Gastroesophageal sphincter (tissue), 4 donors: ENCODE measurements around the gene F3. TPM values are rescaled to one million over a fixed set of nuclear protein-coding genes. Genes with fewer than 3 reads are reported as not detected.

Experiments used
- ATAC-seq: fragments of 150-250 bp; one replicate; pipeline ENCODE4 v1.9.1; 2016; ENCODE audit warnings: mild to moderate bottlenecking, moderate library complexity
- H3K27ac ChIP-seq, 4 donors: fragments of 200-600 bp; sonication (generic) in 3 of 4; 1 replicate in 3 of 4; 2 replicates in 1 of 4; pipeline ENCODE4 v1.5.1; 2016 to 2019
- H3K27me3 ChIP-seq: fragments of 200-600 bp; sonication (generic); one replicate; pipeline ENCODE4 v1.5.1; 2019
- H3K36me3 ChIP-seq, 2 donors: fragments of 200-600 bp; sonication (generic); one replicate each; pipeline ENCODE4 v1.5.1; 2019; ENCODE audit warnings: control low read depth in 1 of 2
- H3K4me1 ChIP-seq, 3 donors: fragments of 200-600 bp; sonication (generic); 1 replicate in 2 of 3; 2 replicates in 1 of 3; pipeline ENCODE4 v1.5.1; 2016 to 2019; ENCODE audit warnings: control low read depth in 2 of 3
- H3K4me3 ChIP-seq, 2 donors: fragments of 200-600 bp; sonication (generic); one replicate each; pipeline ENCODE4 v1.5.1; 2019; ENCODE audit warnings: mild to moderate bottlenecking in 1 of 2, moderate library complexity in 1 of 2
- H3K9me3 ChIP-seq, 3 donors: fragments of 200-600 bp; sonication (generic); one replicate each; pipeline ENCODE4 v1.5.1; 2017 to 2019; ENCODE audit warnings: control low read depth in 2 of 3
- EP300 ChIP-seq: sonication (generic); formaldehyde crosslinking; IDR thresholded peaks from one replicate; pipeline ENCODE4 v1.6.1; 2017; ENCODE audit warnings: antibody characterized with exemption, mild to moderate bottlenecking
- POLR2A ChIP-seq, 2 donors: fragments of 450-650 bp; IDR thresholded peaks; one replicate each; pipeline ENCODE4 v1.6.1; 2017; ENCODE audit warnings: antibody characterized with exemption in 2 of 2, mild to moderate bottlenecking in 2 of 2, moderate library complexity in 1 of 2
- POLR2AphosphoS5 ChIP-seq: sonication (generic); formaldehyde crosslinking; IDR thresholded peaks from one replicate; pipeline ENCODE4 v1.6.1; 2017; ENCODE audit warnings: antibody characterized with exemption
- WGBS, 2 donors: methylation state at CpG; one replicate each; pipeline ENCODE4 v1.1.5; 2018; ENCODE audit warnings: low coverage in 1 of 2; 5-methylcytosine and 5-hydroxymethylcytosine counted together
- total RNA-seq, 4 donors: library from RNA; depleted of rRNA; stranded (reverse); fragments of >200 nt; gene quantifications; one replicate each; pipeline ENCODE4 v1.1.0, GENCODE V29; 2016
- TF ChIP-seq, protein P1 (sequence below), 4 experiments: fragments of 200-600 bp in 2 of 4; fragments of 450-650 bp in 2 of 4; sonication (generic) in 1 of 4; IDR thresholded peaks; one replicate each; pipeline ENCODE4 v1.5.1; 2017 to 2019; ENCODE audit warnings: antibody characterized with exemption in 4 of 4, mild to moderate bottlenecking in 2 of 4, moderate library complexity in 2 of 4

F3 gene
- total RNA-seq, 4 donors from 2014 or later = 15.4 to 110 (median 19.0) TPM

DNA sequence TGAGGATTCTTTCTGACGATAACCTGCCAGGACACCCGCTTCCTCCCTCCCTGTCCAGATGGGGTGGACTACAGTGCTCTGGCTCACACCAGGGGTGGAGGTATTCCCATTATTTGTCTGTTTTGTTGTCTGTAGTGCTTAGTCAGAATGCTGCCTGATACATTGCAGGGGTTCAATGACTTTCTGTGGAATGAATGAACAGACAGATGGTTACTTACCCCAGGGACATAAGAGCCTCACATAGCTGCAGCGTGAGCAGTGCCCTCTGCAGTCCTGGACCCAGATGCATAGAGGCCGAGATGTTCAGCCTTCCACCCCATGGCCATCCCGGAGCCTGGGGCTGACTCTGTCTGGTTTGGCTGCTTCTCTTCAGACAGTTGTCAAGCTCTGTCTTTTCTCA, 13.0 kb upstream of the F3 start:
- no peak overlapping the region for H3K27ac ChIP-seq

DNA sequence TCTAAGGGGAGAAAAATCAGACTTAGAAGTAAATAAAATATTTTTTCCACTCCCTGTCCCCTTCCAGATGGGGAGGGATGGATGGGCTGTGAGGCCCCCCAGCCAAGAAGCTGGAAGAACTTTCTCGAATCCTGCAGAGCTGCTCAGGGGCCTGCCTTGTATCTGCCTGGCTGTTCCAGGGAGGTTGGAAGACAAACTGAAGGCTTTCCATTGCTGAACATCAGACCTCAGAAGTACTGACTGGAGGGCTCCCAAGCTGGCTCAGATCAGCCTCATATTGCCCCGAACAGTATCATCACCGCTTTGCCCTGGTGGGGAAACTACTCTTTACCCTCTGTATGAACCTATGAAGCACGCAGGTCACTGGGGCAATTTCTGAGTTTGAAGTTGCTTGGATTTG, 12.4 kb upstream of the F3 start:
- no peaks in the 10 kb centered on the region for H3K9me3 ChIP-seq
- no peak overlapping the region for H3K4me3 ChIP-seq
- no peaks in the 10 kb centered on the region for H3K27me3 ChIP-seq
- no peaks in the 10 kb centered on the region for H3K36me3 ChIP-seq
- H3K4me1 ChIP-seq = no peaks in the 10 kb centered on the region
- no peak overlapping the region for H3K27ac ChIP-seq
- WGBS, 2 donors = 71 to 100% methylated on average over 1 to 3 of the region's 4 CpGs
- no peak for ATAC-seq
- TF ChIP-seq, protein P1, sequence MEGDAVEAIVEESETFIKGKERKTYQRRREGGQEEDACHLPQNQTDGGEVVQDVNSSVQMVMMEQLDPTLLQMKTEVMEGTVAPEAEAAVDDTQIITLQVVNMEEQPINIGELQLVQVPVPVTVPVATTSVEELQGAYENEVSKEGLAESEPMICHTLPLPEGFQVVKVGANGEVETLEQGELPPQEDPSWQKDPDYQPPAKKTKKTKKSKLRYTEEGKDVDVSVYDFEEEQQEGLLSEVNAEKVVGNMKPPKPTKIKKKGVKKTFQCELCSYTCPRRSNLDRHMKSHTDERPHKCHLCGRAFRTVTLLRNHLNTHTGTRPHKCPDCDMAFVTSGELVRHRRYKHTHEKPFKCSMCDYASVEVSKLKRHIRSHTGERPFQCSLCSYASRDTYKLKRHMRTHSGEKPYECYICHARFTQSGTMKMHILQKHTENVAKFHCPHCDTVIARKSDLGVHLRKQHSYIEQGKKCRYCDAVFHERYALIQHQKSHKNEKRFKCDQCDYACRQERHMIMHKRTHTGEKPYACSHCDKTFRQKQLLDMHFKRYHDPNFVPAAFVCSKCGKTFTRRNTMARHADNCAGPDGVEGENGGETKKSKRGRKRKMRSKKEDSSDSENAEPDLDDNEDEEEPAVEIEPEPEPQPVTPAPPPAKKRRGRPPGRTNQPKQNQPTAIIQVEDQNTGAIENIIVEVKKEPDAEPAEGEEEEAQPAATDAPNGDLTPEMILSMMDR (IDR thresholded peaks at IDR 0.05) = no peak
- no peak for TF ChIP-seq EP300
- no peak for TF ChIP-seq POLR2A (IDR thresholded peaks at IDR 0.05)
- no peak for TF ChIP-seq POLR2AphosphoS5

More for the DNA sequence above, 13.0 kb upstream of the F3 start:
- no peaks in the 10 kb centered on the region for H3K36me3 ChIP-seq
- no peaks in the 10 kb centered on the region for H3K4me1 ChIP-seq
- TF ChIP-seq POLR2A (IDR thresholded peaks at IDR 0.05) (no peak), POLR2AphosphoS5 (no peak), EP300 (no peak)
- TF ChIP-seq, protein P1 (IDR thresholded peaks at IDR 0.05) = no peak
- no peaks in the 10 kb centered on the region for H3K27me3 ChIP-seq
- H3K4me3 ChIP-seq = no peak overlapping the region
- ATAC-seq = no peak
- WGBS, 2 donors = 90 to 91% methylated on average over 4 to 5 of the region's 5 CpGs
- H3K9me3 ChIP-seq = no peaks in the 10 kb centered on the region

DNA sequence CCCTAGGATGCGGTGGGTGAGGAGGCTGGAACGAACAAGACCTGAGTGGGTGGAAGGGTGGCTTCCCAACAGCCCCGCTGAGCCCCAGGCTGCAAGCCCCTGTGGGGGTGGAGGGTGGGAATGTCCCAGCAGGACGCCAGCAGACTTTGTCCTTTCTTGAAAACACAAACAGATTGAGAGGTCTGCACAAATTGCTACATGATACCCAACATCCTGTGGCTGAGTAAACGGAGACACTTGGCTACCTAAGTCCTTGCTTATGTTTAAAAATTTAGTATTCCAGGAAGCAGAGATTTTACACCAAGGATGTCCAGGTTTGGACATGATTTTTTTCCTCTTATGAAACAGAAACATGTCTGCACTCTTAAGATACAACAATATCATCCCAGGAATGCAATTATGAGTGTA, 11.8 kb upstream of the F3 start:
- 33 to 49% methylated on average over 1 to 5 of the region's 5 CpGs for WGBS, 2 donors
- Histone ChIP-seq H3K4me3 (no peak overlapping the region), H3K27ac (no peak overlapping the region), H3K36me3 (no peaks in the 10 kb centered on the region), H3K9me3 (no peaks in the 10 kb centered on the region), H3K4me1 (no peaks in the 10 kb centered on the region), H3K27me3 (no peaks in the 10 kb centered on the region)
- TF ChIP-seq POLR2AphosphoS5 = no peak
- TF ChIP-seq POLR2A (IDR thresholded peaks at IDR 0.05) = no peak
- TF ChIP-seq, protein P1 (IDR thresholded peaks at IDR 0.05) = no peak
- no peak for TF ChIP-seq EP300
- ATAC-seq = no peak

DNA sequence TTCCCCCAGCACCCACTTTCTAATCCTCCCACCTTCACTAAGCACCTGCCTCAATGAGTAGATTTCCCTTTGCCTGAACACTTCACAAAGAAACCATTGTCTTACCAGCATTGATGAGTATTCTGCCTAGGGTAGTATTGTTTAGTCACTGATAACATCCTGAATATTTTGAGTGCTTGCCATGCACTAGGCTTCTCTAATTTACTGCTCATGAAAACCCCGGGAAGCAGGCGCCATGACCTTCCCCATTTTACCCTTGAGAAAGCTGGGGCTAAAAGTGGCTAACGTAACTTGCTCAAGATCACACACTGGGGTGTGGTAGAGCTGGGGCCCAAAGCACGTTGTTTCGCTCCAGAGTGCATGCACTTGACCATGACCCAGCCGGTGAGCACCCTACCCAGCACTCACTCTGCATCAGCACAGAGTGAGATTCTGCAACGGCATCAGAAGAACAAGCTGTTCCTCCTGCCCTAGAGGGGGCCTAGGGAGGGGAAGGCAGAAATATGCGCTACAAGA, 10.6 kb upstream of the F3 start:
- no peak overlapping the region for H3K4me3 ChIP-seq
- no peaks in the 10 kb centered on the region for H3K9me3 ChIP-seq
- no peak overlapping the region for H3K27ac ChIP-seq
- H3K27me3 ChIP-seq = no peaks in the 10 kb centered on the region
- no peak for ATAC-seq
- WGBS, 2 donors = 87 to 100% methylated on average over 5 of the region's 8 CpGs
- no peaks in the 10 kb centered on the region for H3K4me1 ChIP-seq
- TF ChIP-seq EP300 = no peak
- TF ChIP-seq, protein P1 (IDR thresholded peaks at IDR 0.05) = no peak
- TF ChIP-seq POLR2AphosphoS5 = no peak
- no peak for TF ChIP-seq POLR2A (IDR thresholded peaks at IDR 0.05)
- no peaks in the 10 kb centered on the region for H3K36me3 ChIP-seq

DNA sequence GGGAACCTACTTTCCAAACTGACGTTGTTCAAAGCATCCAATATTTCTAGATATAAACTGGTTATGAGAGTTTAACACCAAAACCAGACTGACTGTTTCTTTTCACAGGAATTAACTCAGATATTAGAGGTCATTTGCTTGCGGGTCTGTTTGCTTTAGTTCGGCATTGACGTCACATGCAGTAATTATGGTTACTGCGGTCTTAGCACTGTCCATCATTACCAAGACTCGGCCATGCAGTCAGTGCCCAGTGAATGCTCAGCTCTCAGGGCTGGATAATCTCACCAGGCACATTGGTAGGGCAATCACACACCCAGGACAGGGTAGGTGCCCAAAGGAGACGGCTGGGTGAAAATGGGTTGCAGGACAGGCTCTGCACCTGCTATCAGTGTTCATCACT, 9.9 kb upstream of the F3 start:
- 81 to 93% methylated on average over 6 of the region's 7 CpGs for WGBS, 2 donors
- no peaks in the 10 kb centered on the region for H3K4me1 ChIP-seq
- peak overlapping the region in 1 of 4 donors; percentile 13 for H3K27ac ChIP-seq

More for the DNA sequence above, 9.9 kb upstream of the F3 start:
- H3K4me3 ChIP-seq = no peak overlapping the region
- TF ChIP-seq POLR2AphosphoS5 (peak; percentile 32), POLR2A (IDR thresholded peaks at IDR 0.05) (no peak)
- H3K9me3 ChIP-seq = no peaks in the 10 kb centered on the region
- no peaks in the 10 kb centered on the region for H3K36me3 ChIP-seq
- no peaks in the 10 kb centered on the region for H3K27me3 ChIP-seq
- ATAC-seq = no peak
